GM13976 (cell line): ENCODE measurements around the gene TTC17.
"Not testable (repeated sequence)": the region's sequence is repeated elsewhere in the genome, so short reads cannot be mapped to it uniquely, and the experiment has no call there.

ENCODE experiments used
- DNase-seq: peaks from one replicate; pipeline ENCODE4 v3.0.0; 2012; ENCODE audit warnings: low spot score
- CTCF ChIP-seq: IDR thresholded peaks from 2 replicates; pipeline ENCODE4 v1.5.1; 2012; ENCODE audit warnings: borderline replicate concordance, mild to moderate bottlenecking; ENCODE audit not compliant: insufficient read depth; ENCODE audit errors: extremely low read depth, missing control alignments, control extremely low read depth
- in situ Hi-C: fragments of 300-500 bp; cut with MboI; formaldehyde crosslinking; loops from one replicate; pipeline ENCODE4 v1.12.0; 2022; ENCODE audit warnings: low sequenced_read_pairs, mixed read lengths, inconsistent platforms; ENCODE audit not compliant: unreplicated experiment

The TTC17 gene

GRCh38 chr11:43404836-43405479, 46.2 kb downstream of the TTC17 start:
- no peak for DNase-seq
- in situ Hi-C loops: no loop called here
- TF ChIP-seq CTCF: no peak

- no peak for DNase-seq
- in situ Hi-C loops: no loop called here
- no peak for TF ChIP-seq CTCF
These were observed 49.6 kb downstream of the TTC17 start for GRCh38 chr11:43408277-43408676.

DNA sequence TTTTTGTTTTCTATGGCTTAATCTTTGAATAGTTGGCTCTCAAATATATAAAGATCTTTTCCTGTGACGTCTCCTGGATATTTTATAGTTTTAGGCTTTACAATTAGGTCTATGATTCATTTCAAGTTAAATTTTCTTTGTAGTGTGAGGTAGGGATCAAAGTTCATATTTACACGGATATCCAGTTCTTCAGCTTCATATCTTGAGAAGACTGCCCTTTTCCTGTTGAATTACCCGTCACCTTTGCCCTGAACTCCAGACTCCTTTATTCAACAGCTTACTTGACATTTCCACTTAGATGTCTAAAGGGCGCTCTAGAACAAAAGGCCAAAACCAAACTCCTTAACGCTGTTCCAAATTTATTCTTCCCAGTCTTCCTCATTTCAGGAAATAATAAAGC, 51.7 kb downstream of the TTC17 start:
- no peak for DNase-seq
- in situ Hi-C loops: no loop called here
- TF ChIP-seq CTCF: no peak

- in situ Hi-C loops: no loop called here
- no peak for TF ChIP-seq CTCF
- no peak for DNase-seq
These were observed 59.5 kb downstream of the TTC17 start for GRCh38 chr11:43418197-43418596.

GRCh38 chr11:43419460-43419859, 60.7 kb downstream of the TTC17 start:
- peak; percentile 17 for DNase-seq
- in situ Hi-C loops: no loop called here
- TF ChIP-seq CTCF: peak; percentile 53

DNA sequence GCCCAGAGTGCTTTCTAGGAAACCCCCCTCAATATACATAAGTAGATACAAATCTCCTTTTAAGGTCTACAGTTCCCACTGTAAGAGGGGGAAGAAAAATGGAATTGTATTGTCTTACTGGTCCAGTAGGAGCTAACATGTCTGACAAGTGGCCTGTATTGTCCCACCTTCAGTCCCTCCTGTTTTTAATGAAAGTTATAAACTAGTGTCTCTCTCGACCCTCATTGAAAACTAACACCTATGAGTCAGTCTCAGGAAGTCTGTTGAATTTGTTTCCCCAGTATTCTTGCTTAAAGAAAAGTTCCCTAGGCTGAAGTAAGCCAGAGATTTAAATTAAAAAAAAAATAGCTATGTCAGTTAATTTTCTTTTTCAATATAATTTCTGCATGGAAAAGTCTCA, 69.3 kb downstream of the TTC17 start:
- in situ Hi-C loops: no loop called here
- no peak for TF ChIP-seq CTCF
- no peak for DNase-seq

DNA sequence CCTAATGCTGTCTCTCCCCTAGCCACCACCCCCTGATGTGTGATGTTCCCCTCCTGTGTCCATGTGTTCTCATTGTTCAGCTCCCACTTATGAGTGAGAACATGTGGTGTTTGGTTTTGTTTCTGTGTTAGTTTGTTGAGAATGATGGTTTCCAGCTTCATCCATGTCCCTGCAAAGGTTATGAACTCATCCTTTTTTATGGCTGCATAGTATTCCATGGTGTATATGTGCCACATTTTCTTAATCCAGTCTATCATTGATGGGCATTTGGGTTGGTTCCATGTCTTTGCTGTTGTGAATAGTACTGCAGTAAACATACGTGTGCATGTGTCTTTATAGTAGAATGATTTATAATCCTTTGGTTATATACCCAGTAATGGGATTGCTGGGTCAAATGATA, 72.2 kb downstream of the TTC17 start:
- DNase-seq, in situ Hi-C loops: not testable (repeated sequence)
